ENCODE measurements around the gene GFOD1.
"Not testable (repeated sequence)": the region's sequence is repeated elsewhere in the genome, so short reads cannot be mapped to it uniquely, and the experiment has no call there.

GFOD1 gene

GRCh38 chr6:13439644-13440043 is 47.8 kb downstream of the GFOD1 start:
- TF ChIP-seq, protein P1, sequence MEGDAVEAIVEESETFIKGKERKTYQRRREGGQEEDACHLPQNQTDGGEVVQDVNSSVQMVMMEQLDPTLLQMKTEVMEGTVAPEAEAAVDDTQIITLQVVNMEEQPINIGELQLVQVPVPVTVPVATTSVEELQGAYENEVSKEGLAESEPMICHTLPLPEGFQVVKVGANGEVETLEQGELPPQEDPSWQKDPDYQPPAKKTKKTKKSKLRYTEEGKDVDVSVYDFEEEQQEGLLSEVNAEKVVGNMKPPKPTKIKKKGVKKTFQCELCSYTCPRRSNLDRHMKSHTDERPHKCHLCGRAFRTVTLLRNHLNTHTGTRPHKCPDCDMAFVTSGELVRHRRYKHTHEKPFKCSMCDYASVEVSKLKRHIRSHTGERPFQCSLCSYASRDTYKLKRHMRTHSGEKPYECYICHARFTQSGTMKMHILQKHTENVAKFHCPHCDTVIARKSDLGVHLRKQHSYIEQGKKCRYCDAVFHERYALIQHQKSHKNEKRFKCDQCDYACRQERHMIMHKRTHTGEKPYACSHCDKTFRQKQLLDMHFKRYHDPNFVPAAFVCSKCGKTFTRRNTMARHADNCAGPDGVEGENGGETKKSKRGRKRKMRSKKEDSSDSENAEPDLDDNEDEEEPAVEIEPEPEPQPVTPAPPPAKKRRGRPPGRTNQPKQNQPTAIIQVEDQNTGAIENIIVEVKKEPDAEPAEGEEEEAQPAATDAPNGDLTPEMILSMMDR (IDR thresholded peaks at IDR 0.05; ENCODE audit: extremely low read depth, insufficient read depth, missing control alignments), result no peak
- DNase-seq (ENCODE audit: low spot score), result no peak
- in situ Hi-C loops (cut with MboI; ENCODE audit: low pct_unique_long_range_greater_than_20kb, low sequenced_read_pairs, unreplicated experiment), result no loop called here

DNA sequence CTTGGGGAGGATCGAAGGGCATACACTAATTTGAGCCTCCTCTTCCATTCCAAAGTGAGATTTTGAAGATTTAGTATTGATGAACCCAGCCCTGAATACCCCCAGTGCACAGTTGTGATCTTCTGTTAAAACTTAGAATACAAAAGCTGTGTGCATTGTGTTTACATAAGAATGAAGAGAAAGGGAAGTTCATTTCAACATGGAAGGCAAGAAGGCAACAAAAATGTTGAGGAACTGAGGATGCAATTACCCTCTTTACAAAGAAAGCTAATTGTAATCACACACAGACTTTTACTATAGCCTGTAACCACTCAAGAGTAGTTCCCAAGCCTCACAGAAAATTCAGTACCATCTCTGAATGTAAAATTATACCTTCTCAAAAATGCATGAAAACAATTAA is 49.3 kb downstream of the GFOD1 start:
- DNase-seq (ENCODE audit: low spot score), result no peak
- in situ Hi-C loops (cut with MboI; ENCODE audit: low pct_unique_long_range_greater_than_20kb, low sequenced_read_pairs, unreplicated experiment), result no loop called here
- TF ChIP-seq, protein P1 (IDR thresholded peaks at IDR 0.05; ENCODE audit: extremely low read depth, insufficient read depth, missing control alignments), result no peak

- no peak for DNase-seq (ENCODE audit: low spot score)
- in situ Hi-C loops (cut with MboI; ENCODE audit: low pct_unique_long_range_greater_than_20kb, low sequenced_read_pairs, unreplicated experiment), result no loop called here
Measured at GRCh38 chr6:13437218-13437996, 50.0 kb downstream of the GFOD1 start.

DNA sequence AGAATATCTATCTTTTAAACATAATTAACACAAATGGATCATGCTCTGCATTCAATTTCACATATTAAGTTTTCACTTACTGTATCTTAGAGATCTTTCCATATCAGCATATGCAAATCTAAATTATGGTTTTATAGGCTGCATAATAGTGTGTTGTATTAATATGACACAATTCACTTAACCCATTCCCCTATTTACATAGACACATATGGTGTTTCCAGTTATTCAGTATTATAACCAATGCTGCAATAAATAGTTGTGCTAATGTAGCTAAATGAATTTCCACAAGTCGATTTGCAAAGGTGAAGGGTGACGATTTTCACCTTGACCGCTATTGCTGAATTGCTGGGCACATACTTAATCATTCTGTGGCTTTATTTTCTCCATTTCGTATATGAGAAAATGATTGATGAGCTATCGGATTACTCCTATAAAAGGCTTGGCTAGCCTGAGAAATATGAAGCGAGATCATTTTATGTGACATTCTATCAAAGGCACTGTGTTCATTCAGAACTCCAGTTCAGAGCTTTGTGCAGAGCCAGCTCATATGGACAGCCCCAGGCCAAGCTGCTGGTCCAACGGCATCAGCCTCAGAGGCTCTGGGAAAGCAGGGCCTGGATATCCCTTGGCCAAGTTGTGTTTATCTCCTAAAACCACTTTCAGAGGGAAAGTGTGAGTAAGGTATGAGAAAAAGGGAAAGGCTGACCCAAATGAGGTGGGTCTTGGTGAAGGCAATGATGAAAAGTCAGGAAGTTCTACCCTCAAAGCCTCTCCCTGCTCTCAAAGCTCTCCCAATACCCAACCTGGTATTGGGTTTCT is 50.8 kb downstream of the GFOD1 start:
- in situ Hi-C loops (cut with MboI; ENCODE audit: low pct_unique_long_range_greater_than_20kb, low sequenced_read_pairs, unreplicated experiment), result no loop called here
- no peak for DNase-seq (ENCODE audit: low spot score)
- TF ChIP-seq, protein P1 (IDR thresholded peaks at IDR 0.05; ENCODE audit: extremely low read depth, insufficient read depth, missing control alignments), result no peak

More at GRCh38 chr6:13437218-13437996, 50.0 kb downstream of the GFOD1 start:
- TF ChIP-seq, protein P1 (IDR thresholded peaks at IDR 0.05; ENCODE audit: extremely low read depth, insufficient read depth, missing control alignments), result no peak

DNA sequence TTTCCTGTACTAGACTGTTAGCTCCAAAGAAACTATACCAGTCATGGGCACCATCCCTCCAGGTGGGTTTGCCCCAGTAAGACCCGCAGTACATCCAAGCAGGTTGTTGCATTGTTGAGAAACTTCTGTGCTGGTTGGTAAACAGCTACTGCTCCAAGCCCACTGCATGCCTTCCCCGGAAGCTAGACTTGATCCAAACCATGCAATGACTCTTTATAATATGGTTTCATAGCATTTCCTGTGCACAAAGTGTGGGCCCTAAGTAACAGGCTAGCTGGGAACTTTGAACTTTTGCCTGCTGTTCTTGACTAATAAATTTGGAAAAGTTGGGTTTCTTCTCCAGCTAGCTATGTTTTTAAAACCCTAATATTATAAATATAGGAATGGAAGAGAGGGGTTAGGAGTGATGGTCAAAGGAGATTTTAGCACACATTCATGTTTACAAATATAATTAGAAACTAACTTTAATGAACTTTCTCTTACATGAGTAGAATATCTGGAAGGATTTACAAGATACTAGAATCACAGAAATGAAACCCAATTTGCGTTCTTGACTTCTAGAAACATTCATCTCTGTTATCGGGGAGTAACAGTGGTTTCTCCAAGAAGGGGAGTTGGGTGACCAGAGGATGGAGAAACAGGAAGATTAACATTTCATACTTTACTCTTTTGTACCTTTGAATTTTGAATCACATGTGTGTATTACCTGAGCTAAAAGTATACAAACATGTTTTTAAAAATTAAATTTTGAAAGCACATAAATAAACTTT is 51.7 kb downstream of the GFOD1 start:
- in situ Hi-C loops (cut with MboI; ENCODE audit: low pct_unique_long_range_greater_than_20kb, low sequenced_read_pairs, unreplicated experiment), result no loop called here
- no peak for DNase-seq (ENCODE audit: low spot score)
- TF ChIP-seq, protein P1 (IDR thresholded peaks at IDR 0.05; ENCODE audit: extremely low read depth, insufficient read depth, missing control alignments), result no peak

GRCh38 chr6:13434777-13435176 is 52.6 kb downstream of the GFOD1 start:
- in situ Hi-C loops (cut with MboI; ENCODE audit: low pct_unique_long_range_greater_than_20kb, low sequenced_read_pairs, unreplicated experiment), result no loop called here
- DNase-seq (ENCODE audit: low spot score), result no peak
- TF ChIP-seq, protein P1 (IDR thresholded peaks at IDR 0.05; ENCODE audit: extremely low read depth, insufficient read depth, missing control alignments), result no peak

GRCh38 chr6:13434135-13434775 is 53.1 kb downstream of the GFOD1 start:
- DNase-seq (ENCODE audit: low spot score); in situ Hi-C loops (cut with MboI; ENCODE audit: low pct_unique_long_range_greater_than_20kb, low sequenced_read_pairs, unreplicated experiment): not testable (repeated sequence)
